ENCODE results near the gene KCNN4.
"Not testable (repeated sequence)": the region's sequence is repeated elsewhere in the genome, so short reads cannot be mapped to it uniquely, and the experiment has no call there.

The KCNN4 gene

DNA sequence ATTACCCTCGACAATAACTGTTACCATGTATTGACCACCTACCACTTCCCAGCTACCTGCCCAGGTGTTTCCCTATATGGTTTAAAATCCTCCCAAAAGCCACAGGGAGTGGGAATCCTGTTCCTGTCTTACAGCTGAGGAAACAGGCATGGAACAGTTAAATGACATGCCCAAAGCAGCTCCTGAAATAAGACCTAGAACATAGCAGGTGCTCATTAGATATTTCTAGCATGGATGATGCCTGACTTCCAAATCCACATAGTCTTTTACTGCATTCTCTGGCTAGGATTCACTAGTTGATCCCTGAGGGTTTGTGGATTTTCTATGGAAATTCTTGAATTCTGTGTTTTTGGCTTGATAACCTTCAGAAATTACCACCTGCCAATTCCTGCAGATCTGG, 13.0 kb downstream of the KCNN4 start:
- H3K9ac ChIP-seq (ENCODE audit: low read length): no peak overlapping the region
- H3K27me3 ChIP-seq (ENCODE audit: low read depth, low read length): no peaks in the 10 kb centered on the region
- H3K27ac ChIP-seq (ENCODE audit: low read length): peak overlapping the region; percentile 97; the same call in 1 of the 2 replicates
- H3K4me2 ChIP-seq (ENCODE audit: low read length): no peak overlapping the region
- TF ChIP-seq, protein P1, sequence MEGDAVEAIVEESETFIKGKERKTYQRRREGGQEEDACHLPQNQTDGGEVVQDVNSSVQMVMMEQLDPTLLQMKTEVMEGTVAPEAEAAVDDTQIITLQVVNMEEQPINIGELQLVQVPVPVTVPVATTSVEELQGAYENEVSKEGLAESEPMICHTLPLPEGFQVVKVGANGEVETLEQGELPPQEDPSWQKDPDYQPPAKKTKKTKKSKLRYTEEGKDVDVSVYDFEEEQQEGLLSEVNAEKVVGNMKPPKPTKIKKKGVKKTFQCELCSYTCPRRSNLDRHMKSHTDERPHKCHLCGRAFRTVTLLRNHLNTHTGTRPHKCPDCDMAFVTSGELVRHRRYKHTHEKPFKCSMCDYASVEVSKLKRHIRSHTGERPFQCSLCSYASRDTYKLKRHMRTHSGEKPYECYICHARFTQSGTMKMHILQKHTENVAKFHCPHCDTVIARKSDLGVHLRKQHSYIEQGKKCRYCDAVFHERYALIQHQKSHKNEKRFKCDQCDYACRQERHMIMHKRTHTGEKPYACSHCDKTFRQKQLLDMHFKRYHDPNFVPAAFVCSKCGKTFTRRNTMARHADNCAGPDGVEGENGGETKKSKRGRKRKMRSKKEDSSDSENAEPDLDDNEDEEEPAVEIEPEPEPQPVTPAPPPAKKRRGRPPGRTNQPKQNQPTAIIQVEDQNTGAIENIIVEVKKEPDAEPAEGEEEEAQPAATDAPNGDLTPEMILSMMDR (IDR thresholded peaks at IDR 0.05; ENCODE audit: low read depth, low read length): no peak
- no peak for TF ChIP-seq EZH2phosphoT487 (IDR thresholded peaks at IDR 0.05; ENCODE audit: low read depth)
- H3K4me3 ChIP-seq (ENCODE audit: low read length): no peak overlapping the region
- peaks cover 82% of the 10 kb centered on the region for H3K36me3 ChIP-seq (replicated peaks; ENCODE audit: low read depth, low read length)
- peaks cover 16% of the 10 kb centered on the region for H4K20me1 ChIP-seq (ENCODE audit: insufficient read depth, low read length)
- peaks cover 49% of the 10 kb centered on the region for H3K4me1 ChIP-seq (ENCODE audit: low read length)
- H3K79me2 ChIP-seq (ENCODE audit: low read length): peaks cover 10% of the 10 kb centered on the region; the same call in 1 of the 2 replicates
- no peak overlapping the region for H2AFZ ChIP-seq (ENCODE audit: low read depth, low read length)
- H3K9me3 ChIP-seq (ENCODE audit: insufficient read depth, low read length): no peaks in the 10 kb centered on the region

DNA sequence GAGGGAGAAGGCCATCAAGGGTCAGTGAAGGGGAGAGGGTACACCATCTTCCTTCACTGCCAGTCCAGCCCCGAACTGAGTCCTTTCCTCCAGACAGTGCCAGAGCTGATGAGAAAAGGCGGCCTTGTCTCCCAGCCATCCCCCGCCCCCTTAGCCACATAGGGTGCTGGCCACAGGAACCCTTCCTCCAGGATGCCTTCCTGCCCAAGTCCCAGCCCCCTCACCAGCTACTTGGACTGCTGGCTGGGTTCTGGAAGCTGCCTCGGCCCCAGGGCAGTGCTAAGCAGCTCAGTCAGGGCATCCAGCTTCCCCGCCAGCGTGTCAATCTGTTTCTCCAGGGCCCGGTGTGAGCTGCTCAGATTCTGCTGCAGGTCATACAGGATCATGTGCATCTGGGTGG, 13.5 kb downstream of the KCNN4 start:
- H3K79me2 ChIP-seq (ENCODE audit: low read length): peaks cover 6% of the 10 kb centered on the region; the same call in 1 of the 2 replicates
- H4K20me1 ChIP-seq (ENCODE audit: insufficient read depth, low read length): peaks cover 11% of the 10 kb centered on the region
- TF ChIP-seq EZH2phosphoT487 (IDR thresholded peaks at IDR 0.05; ENCODE audit: low read depth): no peak
- TF ChIP-seq, protein P1 (IDR thresholded peaks at IDR 0.05; ENCODE audit: low read depth, low read length): no peak
- H3K9me3 ChIP-seq (ENCODE audit: insufficient read depth, low read length): no peaks in the 10 kb centered on the region
- peak overlapping the region; percentile 97 for H3K27ac ChIP-seq (ENCODE audit: low read length)
- H3K4me2 ChIP-seq (ENCODE audit: low read length): peak overlapping the region; percentile 95
- H3K4me1 ChIP-seq (ENCODE audit: low read length): peaks cover 49% of the 10 kb centered on the region
- H3K27me3 ChIP-seq (ENCODE audit: low read depth, low read length): no peaks in the 10 kb centered on the region
- H2AFZ ChIP-seq (ENCODE audit: low read depth, low read length): no peak overlapping the region
- H3K9ac ChIP-seq (ENCODE audit: low read length): peak overlapping the region; percentile 93; the same call in 1 of the 2 replicates
- peaks cover 78% of the 10 kb centered on the region for H3K36me3 ChIP-seq (replicated peaks; ENCODE audit: low read depth, low read length)
- no peak overlapping the region; the same call in 1 of the 2 replicates for H3K4me3 ChIP-seq (ENCODE audit: low read length)

DNA sequence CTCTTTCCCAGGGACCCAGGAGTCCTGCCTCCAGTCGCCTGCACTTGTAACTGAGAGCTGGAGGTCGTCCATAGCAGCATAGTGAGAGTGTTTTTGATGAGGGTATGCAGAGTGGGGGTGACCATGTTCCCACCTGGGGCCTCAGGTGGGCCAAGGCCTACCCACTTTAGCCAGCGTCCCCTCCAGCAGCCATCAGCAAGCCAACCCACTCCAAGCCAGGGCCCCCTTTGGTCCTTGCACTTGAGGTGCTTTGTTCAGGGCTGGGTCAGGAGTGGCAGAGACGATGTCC, 14.1 kb downstream of the KCNN4 start:
- Histone ChIP-seq H3K36me3 (replicated peaks; ENCODE audit: low read depth, low read length) (peaks cover 72% of the 10 kb centered on the region), H3K9ac (ENCODE audit: low read length) (peak overlapping the region; percentile 93), H3K9me3 (ENCODE audit: insufficient read depth, low read length) (no peaks in the 10 kb centered on the region), H3K79me2 (ENCODE audit: low read length) (no peaks in the 10 kb centered on the region; the same call in 1 of the 2 replicates), H3K4me2 (ENCODE audit: low read length) (peak overlapping the region; percentile 95), H3K27ac (ENCODE audit: low read length) (peak overlapping the region; percentile 97), H3K27me3 (ENCODE audit: low read depth, low read length) (no peaks in the 10 kb centered on the region), H3K4me1 (ENCODE audit: low read length) (peaks cover 49% of the 10 kb centered on the region), H3K4me3 (ENCODE audit: low read length) (peak overlapping the region; percentile 35; the same call in 1 of the 2 replicates), H4K20me1 (ENCODE audit: insufficient read depth, low read length) (peaks cover 5% of the 10 kb centered on the region), H2AFZ (ENCODE audit: low read depth, low read length) (no peak overlapping the region)
- TF ChIP-seq EZH2phosphoT487 (IDR thresholded peaks at IDR 0.05; ENCODE audit: low read depth): no peak
- TF ChIP-seq, protein P1 (IDR thresholded peaks at IDR 0.05; ENCODE audit: low read depth, low read length): no peak

DNA sequence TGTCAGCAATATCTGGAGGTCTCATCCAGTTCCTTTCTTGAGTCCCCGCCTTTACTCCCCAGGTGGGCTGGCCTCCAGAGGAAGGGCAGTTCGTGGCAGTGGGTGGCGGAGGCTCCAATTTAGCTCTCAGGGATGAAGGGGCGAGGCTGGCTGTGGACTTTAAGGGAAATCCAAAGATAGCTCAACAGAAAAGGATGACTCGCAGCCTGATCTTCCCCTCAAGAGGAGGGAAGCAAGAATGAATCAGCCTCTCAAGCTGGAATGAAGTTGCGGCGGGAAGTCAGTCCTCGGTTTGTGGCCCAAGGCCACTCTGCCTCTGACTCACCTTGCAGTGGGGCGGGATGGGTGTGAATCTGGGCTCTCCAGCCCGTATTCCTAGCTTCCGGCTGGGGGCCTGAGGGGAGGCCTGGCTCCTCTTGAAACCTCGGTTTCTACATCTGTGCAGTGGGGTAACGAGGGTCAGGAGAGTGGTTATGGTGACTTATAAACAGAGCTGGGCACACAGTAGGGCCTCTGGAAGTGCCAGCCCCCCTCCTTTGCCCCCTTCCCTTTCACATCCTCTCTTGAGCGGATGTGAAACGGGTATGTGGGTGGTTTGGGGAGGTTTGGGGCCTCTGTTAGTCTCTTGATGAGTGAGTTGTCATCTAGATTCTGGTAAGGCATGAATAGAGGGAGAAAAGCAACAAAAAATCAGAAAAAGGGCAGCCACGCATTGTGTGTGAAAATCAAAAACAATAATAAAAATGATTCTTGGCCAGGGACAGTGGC, 15.5 kb downstream of the KCNN4 start:
- peak overlapping the region; percentile 97 for H3K27ac ChIP-seq (ENCODE audit: low read length)

GRCh38 chr19:43764684-43765083, 16.1 kb downstream of the KCNN4 start:
- Histone ChIP-seq H3K36me3 (replicated peaks; ENCODE audit: low read depth, low read length) (peaks cover 52% of the 10 kb centered on the region), H3K4me3 (ENCODE audit: low read length) (peak overlapping the region; percentile 5; the same call in 1 of the 2 replicates), H3K27ac (ENCODE audit: low read length) (peak overlapping the region; percentile 97), H3K4me1 (ENCODE audit: low read length) (peaks cover 51% of the 10 kb centered on the region), H3K9ac (ENCODE audit: low read length) (peak overlapping the region; percentile 64), H3K4me2 (ENCODE audit: low read length) (peak overlapping the region; percentile 95)
- H3K9me3 ChIP-seq (ENCODE audit: insufficient read depth, low read length); H2AFZ ChIP-seq (ENCODE audit: low read depth, low read length); H3K27me3 ChIP-seq (ENCODE audit: low read depth, low read length); H4K20me1 ChIP-seq (ENCODE audit: insufficient read depth, low read length); H3K79me2 ChIP-seq (ENCODE audit: low read length): not testable (repeated sequence)

More for the DNA sequence above, 15.5 kb downstream of the KCNN4 start:
- Histone ChIP-seq H4K20me1 (ENCODE audit: insufficient read depth, low read length) (peaks cover 2% of the 10 kb centered on the region), H3K79me2 (ENCODE audit: low read length) (no peaks in the 10 kb centered on the region; the same call in 1 of the 2 replicates), H3K4me3 (ENCODE audit: low read length) (peak overlapping the region; percentile 59; the same call in 1 of the 2 replicates), H3K4me1 (ENCODE audit: low read length) (peaks cover 49% of the 10 kb centered on the region), H3K4me2 (ENCODE audit: low read length) (peak overlapping the region; percentile 95), H3K36me3 (replicated peaks; ENCODE audit: low read depth, low read length) (peaks cover 58% of the 10 kb centered on the region), H2AFZ (ENCODE audit: low read depth, low read length) (no peak overlapping the region), H3K27me3 (ENCODE audit: low read depth, low read length) (no peaks in the 10 kb centered on the region), H3K9ac (ENCODE audit: low read length) (peak overlapping the region; percentile 93), H3K9me3 (ENCODE audit: insufficient read depth, low read length) (no peaks in the 10 kb centered on the region)
- TF ChIP-seq, protein P1 (IDR thresholded peaks at IDR 0.05; ENCODE audit: low read depth, low read length): no peak
- TF ChIP-seq EZH2phosphoT487 (IDR thresholded peaks at IDR 0.05; ENCODE audit: low read depth): peak; percentile 81
